Bronchial epithelial cell (primary cell): ENCODE results near the gene PSMD1. TPM values are rescaled to one million over a fixed set of nuclear protein-coding genes. Genes with fewer than 3 reads are reported as not detected.
"Not testable (repeated sequence)": the region's sequence is repeated elsewhere in the genome, so short reads cannot be mapped to it uniquely, and the experiment has no call there.

ENCODE experiments used
- DNase-seq: peaks from one replicate; pipeline ENCODE4 v3.0.0-alpha.2; 2010; ENCODE audit warnings: low read depth
- FAIRE-seq: peaks from 2 replicates; lab custom pipeline; 2011; peaks lifted over from hg19 to GRCh38; lab: Jason Lieb, UNC
- H3K27me3 ChIP-seq: 2 replicates; pipeline ENCODE4 v1.5.1; 2011; ENCODE audit warnings: low read length; ENCODE audit not compliant: control insufficient read depth, insufficient read depth
- H3K36me3 ChIP-seq: 2 replicates; pipeline ENCODE4 v1.5.1; 2011; ENCODE audit warnings: low read length; ENCODE audit not compliant: control insufficient read depth, insufficient read depth
- H3K4me3 ChIP-seq: 2 replicates; pipeline ENCODE4 v1.5.1; 2011; ENCODE audit warnings: mild to moderate bottlenecking, low read depth, low read length, control low read depth
- CTCF ChIP-seq: IDR thresholded peaks from 2 replicates; pipeline ENCODE4 v1.5.1; 2011; ENCODE audit warnings: mild to moderate bottlenecking, moderate library complexity, low read length, control low read depth, inconsistent platforms; ENCODE audit not compliant: insufficient read depth, severe bottlenecking
- total RNA-seq: library from RNA; depleted of rRNA; stranded (reverse); fragments of >200 nt; gene quantifications from 2 replicates; pipeline ENCODE4 v1.2.1, GENCODE V29; 2014

The PSMD1 gene
- total RNA-seq, 1 donor from 2014 or later: 69.5 TPM

- Histone ChIP-seq H3K4me3 (no peak overlapping the region), H3K27me3 (no peaks in the 10 kb centered on the region), H3K36me3 (peaks cover 1% of the 10 kb centered on the region)
- no peak for TF ChIP-seq CTCF
- FAIRE-seq (no peak), DNase-seq (no peak)
Measured at GRCh38 chr2:231093933-231094332, 37.3 kb downstream of the PSMD1 start.

- peaks cover 1% of the 10 kb centered on the region for H3K36me3 ChIP-seq
- DNase-seq: no peak
- H3K27me3 ChIP-seq: no peaks in the 10 kb centered on the region
- no peak for TF ChIP-seq CTCF
- no peak overlapping the region for H3K4me3 ChIP-seq
- FAIRE-seq: no peak
Measured at GRCh38 chr2:231094736-231095346, 38.2 kb downstream of the PSMD1 start.

GRCh38 chr2:231099918-231100317 is 43.3 kb downstream of the PSMD1 start:
- FAIRE-seq (no peak), DNase-seq (no peak)
- no peaks in the 10 kb centered on the region for H3K27me3 ChIP-seq
- TF ChIP-seq CTCF: no peak
- no peak overlapping the region for H3K4me3 ChIP-seq
- H3K36me3 ChIP-seq: peaks cover 1% of the 10 kb centered on the region

- FAIRE-seq, H3K27me3 ChIP-seq, H3K4me3 ChIP-seq, H3K36me3 ChIP-seq: not testable (repeated sequence)
- peak; percentile 33 for DNase-seq
Measured at GRCh38 chr2:231100321-231100720, 43.7 kb downstream of the PSMD1 start.

GRCh38 chr2:231100990-231101389 is 44.3 kb downstream of the PSMD1 start:
- TF ChIP-seq CTCF: no peak
- DNase-seq: no peak
- Histone ChIP-seq H3K4me3 (no peak overlapping the region), H3K36me3 (peaks cover 1% of the 10 kb centered on the region), H3K27me3 (no peaks in the 10 kb centered on the region)
- no peak for FAIRE-seq

GRCh38 chr2:231102772-231103171 is 46.1 kb downstream of the PSMD1 start:
- DNase-seq (peak; percentile 19), FAIRE-seq (no peak)
- Histone ChIP-seq H3K36me3 (no peaks in the 10 kb centered on the region), H3K27me3 (no peaks in the 10 kb centered on the region), H3K4me3 (no peak overlapping the region)
- no peak for TF ChIP-seq CTCF
